GM18868 (cell line): Measurements from ENCODE around the gene MGAT4C.

ENCODE experiments used
- ATAC-seq: cut with Tn5 transposase; IDR thresholded peaks from one replicate; pipeline ENCODE4 v1.9.1; 2021; ENCODE audit warnings: mild to moderate bottlenecking, moderate library complexity; ENCODE audit not compliant: unreplicated experiment

MGAT4C gene

GRCh38 chr12:85985996-85986395 is 270.2 kb downstream of the MGAT4C start:
- no peak for ATAC-seq

GRCh38 chr12:85983601-85984000 is 272.6 kb downstream of the MGAT4C start:
- ATAC-seq = no peak

GRCh38 chr12:85979641-85980040 is 276.6 kb downstream of the MGAT4C start:
- no peak for ATAC-seq

DNA sequence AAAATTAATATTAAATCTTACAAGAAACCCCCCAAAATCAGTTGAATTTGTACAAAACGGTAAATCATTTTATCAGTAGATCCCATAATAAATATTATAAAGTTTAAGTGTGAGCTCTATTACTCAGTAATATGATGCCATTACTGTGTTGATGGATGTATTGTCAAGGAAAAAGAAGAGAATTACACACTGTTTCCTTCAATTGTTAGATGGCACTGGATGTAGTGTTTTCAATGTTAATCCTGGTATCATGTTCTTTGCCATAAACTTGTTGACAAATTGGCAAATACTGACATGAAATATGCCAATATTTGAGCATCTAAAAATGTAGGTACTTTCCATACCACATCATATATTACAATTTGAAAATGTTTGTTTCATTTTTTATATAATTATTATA is 280.5 kb downstream of the MGAT4C start:
- ATAC-seq = no peak

GRCh38 chr12:85971800-85972199 is 284.4 kb downstream of the MGAT4C start:
- no peak for ATAC-seq

DNA sequence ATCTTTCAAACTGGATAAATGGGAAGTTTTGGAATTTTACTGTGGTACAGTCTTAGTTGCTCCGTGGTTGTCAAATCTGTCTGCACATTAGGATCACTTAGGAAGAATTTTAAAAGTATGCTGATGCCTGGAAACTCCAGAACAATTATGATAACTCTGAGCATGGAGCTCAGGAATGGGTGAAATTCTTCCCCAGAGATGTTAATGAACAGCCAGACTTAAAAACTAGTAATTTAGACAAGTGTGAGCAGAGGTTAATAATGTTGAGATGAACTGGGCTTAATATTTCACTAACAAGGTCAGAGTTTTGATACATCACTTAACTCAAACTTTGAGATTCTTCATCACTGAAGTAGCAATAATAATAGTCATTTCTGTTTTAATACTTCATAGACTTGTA is 287.6 kb downstream of the MGAT4C start:
- no peak for ATAC-seq

DNA sequence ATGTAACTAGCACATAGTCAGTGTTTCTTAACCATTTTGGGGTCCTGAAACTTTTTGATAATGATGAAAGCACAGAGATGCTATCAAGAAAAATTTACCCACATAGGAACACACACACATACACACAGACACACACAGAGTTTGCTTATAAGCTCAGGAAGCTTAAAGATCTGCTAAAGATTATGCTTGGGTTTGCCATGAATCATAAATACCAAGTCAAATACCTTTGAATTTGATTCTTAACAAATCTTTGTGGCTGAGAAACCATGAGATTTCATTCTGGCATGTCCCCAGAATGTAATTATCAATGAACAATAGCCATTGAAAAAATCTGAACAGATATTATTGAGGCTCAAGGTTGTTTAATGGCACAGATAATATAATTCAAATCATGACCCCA is 292.9 kb downstream of the MGAT4C start:
- no peak for ATAC-seq

DNA sequence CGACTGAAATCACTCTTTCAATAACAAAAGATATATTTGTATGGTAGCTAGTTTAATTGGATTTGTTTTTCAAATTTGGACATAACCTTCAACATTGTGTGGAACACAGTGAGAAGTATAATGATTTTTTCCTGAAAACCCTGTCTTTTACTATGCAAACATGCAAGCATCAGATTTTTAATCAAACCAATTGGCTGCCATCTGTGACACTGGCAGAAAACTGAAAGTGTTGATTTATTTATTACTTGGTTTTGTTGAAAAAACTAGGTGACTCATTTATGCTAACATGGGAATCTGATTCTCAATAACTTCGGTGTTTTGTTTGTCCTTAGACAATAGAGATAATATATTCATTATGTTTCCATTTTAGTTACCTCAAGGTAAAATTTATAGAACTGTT is 300.1 kb downstream of the MGAT4C start:
- ATAC-seq = no peak

- ATAC-seq = no peak
Measured at GRCh38 chr12:85955127-85955526, 301.1 kb downstream of the MGAT4C start.

- peak; percentile 51 for ATAC-seq
Measured at GRCh38 chr12:85951823-85952222, 304.4 kb downstream of the MGAT4C start.

GRCh38 chr12:85949253-85949652 is 306.9 kb downstream of the MGAT4C start:
- ATAC-seq = no peak

DNA sequence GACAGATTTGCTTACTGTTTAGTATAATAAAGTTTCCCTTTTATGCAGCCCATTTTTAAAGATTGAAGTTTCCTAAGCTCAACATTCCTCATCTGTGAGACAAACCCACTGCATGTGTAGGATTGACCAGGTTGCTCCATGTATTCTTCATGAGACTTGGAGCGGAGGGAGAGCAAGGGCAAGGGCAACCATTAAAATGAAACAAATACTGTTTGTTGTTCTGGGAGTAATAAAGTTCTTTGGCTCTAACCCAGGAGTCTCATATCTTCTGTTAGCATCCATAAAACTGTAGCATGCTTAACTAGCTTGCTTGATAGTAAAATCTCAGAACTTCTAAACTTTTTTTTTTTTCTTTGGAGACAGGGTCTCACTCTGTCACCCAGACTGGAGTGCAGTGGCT is 307.9 kb downstream of the MGAT4C start:
- no peak for ATAC-seq

GRCh38 chr12:85947286-85947685 is 308.9 kb downstream of the MGAT4C start:
- ATAC-seq = no peak

DNA sequence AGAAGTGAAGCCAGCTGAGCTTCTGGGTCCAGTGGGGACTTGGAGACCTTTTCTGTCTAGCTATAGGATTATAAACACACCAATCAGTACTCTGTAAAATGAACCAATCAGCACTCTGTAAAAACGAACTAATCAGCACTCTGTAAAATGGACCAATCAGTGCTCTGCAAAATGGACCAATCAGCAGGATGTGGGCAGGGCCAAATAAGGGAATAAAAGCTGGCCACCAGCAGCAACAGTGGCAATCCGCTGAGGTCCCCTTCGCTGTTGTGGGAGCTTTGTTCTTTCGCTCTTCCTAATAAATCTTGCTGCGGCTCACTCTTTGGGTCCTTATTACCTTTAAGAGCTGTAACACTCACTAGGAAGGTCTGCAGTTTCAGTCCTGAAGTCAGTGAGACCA is 309.8 kb downstream of the MGAT4C start:
- no peak for ATAC-seq

GRCh38 chr12:85927166-85927565 is 329.0 kb downstream of the MGAT4C start:
- no peak for ATAC-seq

GRCh38 chr12:85923767-85924331 is 332.3 kb downstream of the MGAT4C start:
- no peak for ATAC-seq

- peak; percentile 82 for ATAC-seq
Measured at GRCh38 chr12:85920324-85920947, 335.8 kb downstream of the MGAT4C start.
